GM23338 (cell line): ENCODE data around the gene GJC2. TPM values are rescaled to one million over a fixed set of nuclear protein-coding genes. Genes with fewer than 3 reads are reported as not detected.

ENCODE experiments used
- ATAC-seq: fragments of 200-7000 bp; cut with Tn5 transposase; 3 replicates; pipeline ENCODE4 v1.9.1; 2020
- DNase-seq: peaks from one replicate; pipeline ENCODE4 v3.0.0-alpha.2; 2015; ENCODE audit warnings: low spot score
- H2AFZ ChIP-seq: fragments of 200-600 bp; sonication (generic); 2 replicates; pipeline ENCODE4 v1.8.0; 2016; ENCODE audit warnings: antibody characterized with exemption, mild to moderate bottlenecking, moderate library complexity
- H3F3A ChIP-seq: fragments of 200-600 bp; sonication (generic); replicated peaks from 2 replicates; pipeline ENCODE4 v1.8.0; 2017; ENCODE audit warnings: antibody characterized with exemption, mixed run types, low read depth
- H3K27ac ChIP-seq: fragments of 200-600 bp; sonication (generic); 2 replicates; pipeline ENCODE4 v1.6.1; 2016; ENCODE audit warnings: low read depth
- H3K27me3 ChIP-seq: fragments of 200-600 bp; sonication (generic); 2 replicates; pipeline ENCODE4 v1.8.0; 2016; ENCODE audit warnings: mild to moderate bottlenecking, mixed run types, moderate library complexity; ENCODE audit not compliant: insufficient read depth
- H3K36me3 ChIP-seq: fragments of 200-600 bp; sonication (generic); 2 replicates; pipeline ENCODE4 v1.8.0; 2016; ENCODE audit warnings: mild to moderate bottlenecking; ENCODE audit not compliant: insufficient read depth
- H3K4me1 ChIP-seq: fragments of 200-600 bp; sonication (generic); 2 replicates; pipeline ENCODE4 v1.8.0; 2016; ENCODE audit warnings: mild to moderate bottlenecking, moderate library complexity; ENCODE audit not compliant: insufficient read depth
- H3K4me2 ChIP-seq: fragments of 200-600 bp; sonication (generic); 2 replicates; pipeline ENCODE4 v1.7.1; 2017; ENCODE audit warnings: mixed run types
- H3K4me3 ChIP-seq: fragments of 200-600 bp; sonication (generic); 2 replicates; pipeline ENCODE4 v1.6.1; 2016; ENCODE audit warnings: mixed run types
- H3K79me2 ChIP-seq: fragments of 200-600 bp; sonication (generic); replicated peaks from 2 replicates; pipeline ENCODE4 v1.8.0; 2017; ENCODE audit warnings: mild to moderate bottlenecking; ENCODE audit not compliant: insufficient read depth
- H3K9me2 ChIP-seq: fragments of 200-600 bp; sonication (generic); 2 replicates; pipeline ENCODE4 v1.8.0; 2017; ENCODE audit not compliant: insufficient read depth
- H4K20me1 ChIP-seq: fragments of 200-600 bp; sonication (generic); replicated peaks from 2 replicates; pipeline ENCODE4 v1.8.0; 2017; ENCODE audit warnings: mild to moderate bottlenecking; ENCODE audit not compliant: insufficient read depth
- H3K27ac Mint-ChIP-seq: 2 replicates; pipeline ENCODE4 v1.8.0; 2020; ENCODE audit warnings: inconsistent platforms, mild to moderate bottlenecking, moderate library complexity, mixed read lengths
- H3K27me3 Mint-ChIP-seq: 3 replicates; pipeline ENCODE4 v1.8.0; 2022; ENCODE audit warnings: low read depth, mild to moderate bottlenecking, moderate library complexity, mixed read lengths, inconsistent platforms; ENCODE audit not compliant: insufficient read depth, poor library complexity
- H3K36me3 Mint-ChIP-seq: 3 replicates; pipeline ENCODE4 v1.8.0; 2021; ENCODE audit warnings: low read depth, mild to moderate bottlenecking, inconsistent platforms, moderate library complexity, mixed read lengths
- H3K4me1 Mint-ChIP-seq: 3 replicates; pipeline ENCODE4 v1.8.0; 2020; ENCODE audit warnings: mild to moderate bottlenecking, inconsistent platforms, mixed read lengths
- H3K4me3 Mint-ChIP-seq: 3 replicates; pipeline ENCODE4 v1.8.0; 2021; ENCODE audit warnings: moderate library complexity, mild to moderate bottlenecking, inconsistent platforms, mixed read lengths
- H3K9me3 Mint-ChIP-seq: 3 replicates; pipeline ENCODE4 v1.8.0; 2020; ENCODE audit warnings: moderate library complexity, mild to moderate bottlenecking, inconsistent platforms, mixed read lengths
- CREB1 ChIP-seq: fragments of 250-450 bp; sonication (Bioruptor Pico); IDR thresholded peaks from 2 replicates; pipeline ENCODE4 v1.5.0; 2020; ENCODE audit warnings: low read depth, mild to moderate bottlenecking, moderate library complexity
- CTCF ChIP-seq, 2 experiments: fragments of 200-600 bp in 1 of 2; sonication (generic) in 1 of 2; conservative IDR thresholded peaks; 2 replicates each; pipeline versions ENCODE4 v1.5.1 to v1.6.1; 2016 to 2017; ENCODE audit warnings: antibody characterized with exemption in 2 of 2, low read depth in 2 of 2, mild to moderate bottlenecking in 2 of 2, moderate library complexity in 1 of 2
- ETS1 ChIP-seq: IDR thresholded peaks from 2 replicates; pipeline ENCODE4 v1.6.1; 2016; ENCODE audit warnings: antibody characterized with exemption
- EZH2 ChIP-seq: fragments of 200-600 bp; sonication (generic); IDR thresholded peaks from one replicate; pipeline ENCODE4 v1.8.0; 2017; ENCODE audit warnings: antibody characterized with exemption, mild to moderate bottlenecking, low read depth; ENCODE audit not compliant: unreplicated experiment
- EZH2phosphoT487 ChIP-seq: fragments of 200-600 bp; sonication (generic); IDR thresholded peaks from one replicate; pipeline ENCODE4 v1.8.1; 2018; ENCODE audit warnings: antibody characterized with exemption; ENCODE audit not compliant: unreplicated experiment
- JUNB ChIP-seq: IDR thresholded peaks from one replicate; pipeline ENCODE4 v1.6.1; 2016; ENCODE audit warnings: antibody characterized with exemption; ENCODE audit not compliant: unreplicated experiment
- NANOG ChIP-seq: IDR thresholded peaks from 2 replicates; pipeline ENCODE4 v1.6.1; 2016; ENCODE audit warnings: antibody characterized with exemption, borderline replicate concordance
- POLR2AphosphoS5 ChIP-seq: IDR thresholded peaks from 2 replicates; pipeline ENCODE4 v1.6.1; 2016; ENCODE audit warnings: antibody characterized with exemption, low read depth
- REST ChIP-seq: IDR thresholded peaks from one replicate; pipeline ENCODE4 v1.6.1; 2018; ENCODE audit warnings: antibody characterized with exemption; ENCODE audit not compliant: unreplicated experiment
- STAT1 ChIP-seq: IDR thresholded peaks from one replicate; pipeline ENCODE4 v1.6.1; 2016; ENCODE audit warnings: antibody characterized with exemption; ENCODE audit not compliant: unreplicated experiment
- ZNF114 ChIP-seq: fragments of 250-450 bp; sonication (Bioruptor Pico); IDR thresholded peaks from 2 replicates; pipeline ENCODE4 v1.5.0; 2020; ENCODE audit warnings: mild to moderate bottlenecking, moderate library complexity
- ZNF331 ChIP-seq: fragments of 250-450 bp; sonication (Bioruptor Pico); IDR thresholded peaks from 2 replicates; pipeline ENCODE4 v1.5.0; 2020; ENCODE audit warnings: low read depth, mild to moderate bottlenecking, moderate library complexity
- ZNF462 ChIP-seq: fragments of 250-450 bp; sonication (Bioruptor Pico); IDR thresholded peaks from 2 replicates; pipeline ENCODE4 v1.5.0; 2020; ENCODE audit warnings: mild to moderate bottlenecking, moderate library complexity
- polyA plus RNA-seq: library from polyadenylated mRNA; unstranded; fragments of >200 nt; fragmentation: Nextera tagmentation; extraction: Ambion mirVana; gene quantifications from 2 replicates; pipeline ENCODE4 v1.2.1, GENCODE V29; 2016
- total RNA-seq: library from RNA; depleted of rRNA; stranded (reverse); fragments of >200 nt; shearing (Covaris generic); gene quantifications from 2 replicates; pipeline ENCODE4 v1.2.3, GENCODE V29; 2014

Gene GJC2
- total and polyA plus RNA-seq, 2 experiments from 2014 or later: 0.15 to 1.2 TPM

- H3K36me3 Mint-ChIP-seq: no peaks in the 10 kb centered on the region
- no peaks in the 10 kb centered on the region for H4K20me1 ChIP-seq
- H3K27ac Mint-ChIP-seq: no peak overlapping the region
- no peak for DNase-seq
- no peak for ATAC-seq
- no peaks in the 10 kb centered on the region for H3K4me1 ChIP-seq
- H2AFZ ChIP-seq: no peak overlapping the region
- no peak overlapping the region for H3K4me2 ChIP-seq
- H3K79me2 ChIP-seq: no peaks in the 10 kb centered on the region
- H3K4me3 Mint-ChIP-seq: no peak overlapping the region
- H3K9me3 Mint-ChIP-seq: no peaks in the 10 kb centered on the region
- peaks cover 48% of the 10 kb centered on the region for H3K27me3 ChIP-seq
- no peak overlapping the region for H3K4me3 ChIP-seq
- H3K27me3 Mint-ChIP-seq: peaks cover 16% of the 10 kb centered on the region
- H3K9me2 ChIP-seq: no peaks in the 10 kb centered on the region
- H3K4me1 Mint-ChIP-seq: peaks cover 3% of the 10 kb centered on the region; the same call in 2 of the 3 replicates
- no peak for TF ChIP-seq EZH2
- TF ChIP-seq CREB1 (CRISPR knock-in tag): no peak
- no peak for TF ChIP-seq NANOG
- TF ChIP-seq REST: no peak
- no peak for TF ChIP-seq ZNF114 (CRISPR knock-in tag)
- no peak for TF ChIP-seq JUNB
- TF ChIP-seq CTCF (conservative IDR thresholded peaks at IDR 0.05; ENCODE audit: low read depth in 2 of 2): no peak
- TF ChIP-seq EZH2phosphoT487: no peak
- TF ChIP-seq ZNF462: no peak
- TF ChIP-seq STAT1: no peak
- no peak for TF ChIP-seq POLR2AphosphoS5
- no peak for TF ChIP-seq ETS1
- TF ChIP-seq ZNF331 (CRISPR knock-in tag): no peak
- no peak overlapping the region for H3K27ac ChIP-seq
- H3F3A ChIP-seq: no peaks in the 10 kb centered on the region
- no peaks in the 10 kb centered on the region for H3K36me3 ChIP-seq
These were observed 57.7 kb downstream of the GJC2 start for GRCh38 chr1:228207381-228207810.
